Transverse colon (tissue), 4 donors: ENCODE measurements around the gene RGSL1. TPM values are rescaled to one million over a fixed set of nuclear protein-coding genes. Genes with fewer than 3 reads are reported as not detected.
"Not testable (repeated sequence)": the region's sequence is repeated elsewhere in the genome, so short reads cannot be mapped to it uniquely, and the experiment has no call there.

Experiments used
- DNase-seq: peaks from one replicate; pipeline ENCODE4 v3.0.0-alpha.2; 2019
- H3K27ac ChIP-seq, 4 donors: fragments of 200-600 bp; sonication (generic); 2 replicates each; pipeline ENCODE4 v1.5.1; 2016 to 2018; ENCODE audit warnings: inconsistent platforms in 4 of 4
- H3K27me3 ChIP-seq: fragments of 200-600 bp; sonication (generic); 2 replicates; pipeline ENCODE4 v1.5.1; 2017; ENCODE audit warnings: inconsistent platforms
- H3K36me3 ChIP-seq, 4 donors: fragments of 200-600 bp; sonication (generic); 2 replicates each; pipeline ENCODE4 v1.5.1; 2017 to 2019; ENCODE audit warnings: inconsistent platforms in 4 of 4
- H3K4me1 ChIP-seq, 4 donors: fragments of 200-600 bp; sonication (generic); 2 replicates each; pipeline ENCODE4 v1.5.1; 2017 to 2020; ENCODE audit warnings: inconsistent platforms in 4 of 4
- H3K4me3 ChIP-seq, 4 donors: fragments of 200-600 bp; sonication (generic); 1 replicate in 1 of 4; 2 replicates in 3 of 4; pipeline versions ENCODE4 v1.5.1 to v1.6.1; 2017 to 2019; ENCODE audit warnings: inconsistent platforms in 4 of 4
- H3K9me3 ChIP-seq, 2 donors: fragments of 200-600 bp; sonication (generic); 2 replicates each; pipeline ENCODE4 v1.5.1; 2017 to 2019; ENCODE audit warnings: inconsistent platforms in 2 of 2
- EP300 ChIP-seq: sonication (generic); formaldehyde crosslinking; IDR thresholded peaks from one replicate; pipeline ENCODE4 v1.6.1; 2017; ENCODE audit warnings: antibody characterized with exemption, low read depth
- POLR2A ChIP-seq: fragments of 450-650 bp; IDR thresholded peaks from one replicate; pipeline ENCODE4 v1.6.1; 2016; ENCODE audit warnings: antibody characterized with exemption, mild to moderate bottlenecking, moderate library complexity
- POLR2AphosphoS5 ChIP-seq, 3 donors: sonication (generic); formaldehyde crosslinking; IDR thresholded peaks; one replicate each; pipeline ENCODE4 v1.6.1; 2016; ENCODE audit warnings: antibody characterized with exemption in 3 of 3
- WGBS, 2 donors: methylation state at CpG; one replicate each; pipeline ENCODE4 v1.1.5; 2018; ENCODE audit warnings: low coverage in 1 of 2; 5-methylcytosine and 5-hydroxymethylcytosine counted together
- in situ Hi-C, 4 donors: fragments of 200-750 bp; cut with MboI; loops; one replicate each; pipeline versions ENCODE4 v1.15.0 to v1.15.1; 2017; ENCODE audit warnings: low sequenced_read_pairs in 3 of 4, low pct_ligation_motif_present in 1 of 4, low pct_unique_long_range_greater_than_20kb in 1 of 4
- intact Hi-C: fragments of 100-400 bp; cut with DNase I; formaldehyde crosslinking; loops from one replicate; pipeline ENCODE4 v1.15.1; 2023; ENCODE audit warnings: low total_unique reads
- total RNA-seq, 4 donors: library from RNA; depleted of rRNA; stranded (reverse); fragments of >200 nt; gene quantifications; one replicate each; pipeline ENCODE4 v1.1.0, GENCODE V29; 2016
- TF ChIP-seq, protein P1 (sequence below), 5 experiments: fragments of 200-600 bp in 3 of 5; fragments of 450-650 bp in 2 of 5; sonication (generic) in 3 of 5; IDR thresholded peaks; 1 replicate in 2 of 5; 2 replicates in 3 of 5; pipeline ENCODE4 v1.5.1; 2016 to 2017; ENCODE audit warnings: antibody characterized with exemption in 5 of 5, inconsistent platforms in 3 of 5, mild to moderate bottlenecking in 2 of 5, moderate library complexity in 1 of 5

RGSL1 gene
- total RNA-seq, 4 donors from 2014 or later = not detected

DNA sequence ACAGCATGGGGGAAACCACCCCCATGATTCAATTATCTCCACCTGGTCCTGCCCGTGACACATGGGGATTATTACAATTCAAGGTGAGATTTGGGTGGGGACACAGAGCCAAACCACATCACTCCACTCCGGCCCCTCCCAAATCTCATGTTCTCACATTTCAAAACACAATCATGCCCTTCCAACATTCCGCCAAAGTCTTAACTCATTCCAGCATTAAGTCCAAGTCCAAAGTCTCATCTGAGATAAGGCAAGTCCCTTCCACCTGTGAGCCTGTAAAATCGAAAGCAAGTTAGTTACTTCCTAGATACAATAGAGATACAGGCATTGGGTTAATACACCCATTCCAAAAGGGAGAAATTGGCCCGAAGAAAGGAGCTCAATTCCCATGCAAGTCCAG is 78.3 kb downstream of the RGSL1 start:
- H3K4me3 ChIP-seq, H3K27me3 ChIP-seq, in situ Hi-C loops, intact Hi-C loops, H3K4me1 ChIP-seq, H3K36me3 ChIP-seq: not testable (repeated sequence)
- Histone ChIP-seq H3K27ac (peak overlapping the region in 2 of 4 donors; percentile 14 to 37), H3K9me3 (peaks cover 12 to 17% of the 10 kb centered on the region in 2 donors)
- TF ChIP-seq POLR2AphosphoS5 (IDR thresholded peaks at IDR 0.05) = peak in 1 of 3 donors; percentile 28
- DNase-seq = peak; percentile 17
- WGBS, 2 donors = 24 to 58% methylated on average over 3 to 5 of the region's 5 CpGs

DNA sequence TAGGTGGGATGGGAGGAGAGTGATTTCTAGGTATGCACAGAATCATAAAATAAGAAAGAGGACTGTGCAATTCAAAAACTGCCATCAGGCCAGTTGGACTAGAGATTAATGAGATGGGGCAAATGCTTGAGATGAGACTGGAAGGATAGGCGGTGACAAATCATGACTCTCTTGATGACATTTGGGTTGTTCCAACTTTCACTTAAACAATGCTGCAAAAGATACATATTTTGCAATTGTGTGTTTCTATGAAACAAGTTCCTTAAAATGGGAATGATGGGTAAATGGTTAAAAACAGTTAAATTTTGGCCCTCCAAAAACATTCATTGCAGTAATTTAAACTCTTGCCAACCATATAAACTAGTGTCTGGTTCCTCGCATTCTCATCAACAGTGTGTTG is 84.0 kb downstream of the RGSL1 start:
- H3K4me3 ChIP-seq = no peak overlapping the region
- no peaks in the 10 kb centered on the region for H3K27me3 ChIP-seq
- H3K27ac ChIP-seq = no peak overlapping the region
- TF ChIP-seq, protein P1, sequence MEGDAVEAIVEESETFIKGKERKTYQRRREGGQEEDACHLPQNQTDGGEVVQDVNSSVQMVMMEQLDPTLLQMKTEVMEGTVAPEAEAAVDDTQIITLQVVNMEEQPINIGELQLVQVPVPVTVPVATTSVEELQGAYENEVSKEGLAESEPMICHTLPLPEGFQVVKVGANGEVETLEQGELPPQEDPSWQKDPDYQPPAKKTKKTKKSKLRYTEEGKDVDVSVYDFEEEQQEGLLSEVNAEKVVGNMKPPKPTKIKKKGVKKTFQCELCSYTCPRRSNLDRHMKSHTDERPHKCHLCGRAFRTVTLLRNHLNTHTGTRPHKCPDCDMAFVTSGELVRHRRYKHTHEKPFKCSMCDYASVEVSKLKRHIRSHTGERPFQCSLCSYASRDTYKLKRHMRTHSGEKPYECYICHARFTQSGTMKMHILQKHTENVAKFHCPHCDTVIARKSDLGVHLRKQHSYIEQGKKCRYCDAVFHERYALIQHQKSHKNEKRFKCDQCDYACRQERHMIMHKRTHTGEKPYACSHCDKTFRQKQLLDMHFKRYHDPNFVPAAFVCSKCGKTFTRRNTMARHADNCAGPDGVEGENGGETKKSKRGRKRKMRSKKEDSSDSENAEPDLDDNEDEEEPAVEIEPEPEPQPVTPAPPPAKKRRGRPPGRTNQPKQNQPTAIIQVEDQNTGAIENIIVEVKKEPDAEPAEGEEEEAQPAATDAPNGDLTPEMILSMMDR (IDR thresholded peaks at IDR 0.05) = no peak
- TF ChIP-seq EP300 (no peak), POLR2A (no peak), POLR2AphosphoS5 (IDR thresholded peaks at IDR 0.05) (no peak)
- WGBS, 2 donors = 94 to 100% methylated on average over 2 of the region's 2 CpGs
- no peaks in the 10 kb centered on the region for H3K36me3 ChIP-seq
- intact Hi-C loops (no loop called here), in situ Hi-C loops (no loop called here)
- H3K9me3 ChIP-seq = peaks cover 0 to 2% of the 10 kb centered on the region in 2 donors
- no peaks in the 10 kb centered on the region for H3K4me1 ChIP-seq
- DNase-seq = no peak

DNA sequence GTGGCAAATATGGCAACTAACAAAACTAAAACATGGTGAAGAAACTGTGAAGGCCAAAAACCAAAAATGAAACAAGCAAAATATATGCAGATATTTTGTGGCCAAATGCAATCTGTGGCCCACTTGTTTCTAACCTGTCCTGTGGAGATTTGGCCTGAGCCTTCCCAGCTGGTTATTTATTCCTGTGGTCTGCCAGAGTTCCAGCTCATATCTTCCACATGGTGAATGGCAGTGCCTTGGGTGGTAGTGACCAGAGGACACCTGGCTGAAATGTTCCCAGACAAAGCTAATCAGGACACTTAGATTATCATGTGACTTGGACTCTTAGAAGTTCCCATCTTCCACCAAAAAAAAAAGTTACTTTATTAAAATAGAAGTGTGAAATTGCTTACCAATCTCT is 99.4 kb downstream of the RGSL1 start:
- H3K27ac ChIP-seq = no peak overlapping the region
- DNase-seq = no peak
- intact Hi-C loops (no loop called here), in situ Hi-C loops (no loop called here)
- no peak overlapping the region for H3K4me3 ChIP-seq
- H3K27me3 ChIP-seq = peaks cover 7% of the 10 kb centered on the region
- H3K36me3 ChIP-seq = no peaks in the 10 kb centered on the region
- no peaks in the 10 kb centered on the region for H3K4me1 ChIP-seq
- H3K9me3 ChIP-seq = peaks cover 0 to 5% of the 10 kb centered on the region in 2 donors
- TF ChIP-seq, protein P1 (IDR thresholded peaks at IDR 0.05) = no peak
- TF ChIP-seq POLR2A (no peak), POLR2AphosphoS5 (IDR thresholded peaks at IDR 0.05) (no peak), EP300 (no peak)

GRCh38 chr1:182549811-182550210 is 99.9 kb downstream of the RGSL1 start:
- TF ChIP-seq EP300 (no peak), POLR2A (no peak), POLR2AphosphoS5 (IDR thresholded peaks at IDR 0.05) (no peak)
- TF ChIP-seq, protein P1 (IDR thresholded peaks at IDR 0.05) = no peak
- WGBS, 2 donors = 17 to 30% methylated on average over 1 of the region's 1 CpG
- no peak overlapping the region for H3K4me3 ChIP-seq
- no peak overlapping the region for H3K27ac ChIP-seq
- H3K4me1 ChIP-seq = no peaks in the 10 kb centered on the region
- intact Hi-C loops (no loop called here), in situ Hi-C loops (no loop called here)
- H3K36me3 ChIP-seq = no peaks in the 10 kb centered on the region
- H3K27me3 ChIP-seq = peaks cover 7% of the 10 kb centered on the region
- H3K9me3 ChIP-seq = peaks cover 0 to 5% of the 10 kb centered on the region in 2 donors
- DNase-seq = no peak

DNA sequence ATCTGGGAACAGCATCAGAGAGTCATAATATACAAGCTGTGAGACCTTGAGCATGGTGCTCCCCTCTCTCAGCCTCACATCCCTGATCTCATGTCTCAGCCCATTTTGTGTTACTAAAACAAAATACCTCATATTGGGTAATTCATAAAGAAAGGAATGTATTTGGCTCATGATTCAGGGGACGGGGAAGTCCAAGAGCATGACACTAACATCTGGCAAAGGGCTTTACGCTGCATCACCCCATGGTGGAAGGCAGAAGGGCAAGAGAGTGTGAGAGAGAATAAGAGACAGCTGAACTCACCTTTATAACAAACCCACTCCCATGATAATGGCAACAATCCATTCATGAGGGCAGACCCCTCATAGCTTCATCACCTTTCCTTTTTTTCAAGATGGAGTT is 102.6 kb downstream of the RGSL1 start:
- no peaks in the 10 kb centered on the region for H3K36me3 ChIP-seq
- peaks cover 0 to 5% of the 10 kb centered on the region in 2 donors for H3K9me3 ChIP-seq
- H3K4me1 ChIP-seq = no peaks in the 10 kb centered on the region
- H3K27me3 ChIP-seq = no peaks in the 10 kb centered on the region
- H3K4me3 ChIP-seq = no peak overlapping the region
- in situ Hi-C loops = no loop called here
- WGBS, 2 donors = 88 to 100% methylated on average over 2 of the region's 2 CpGs
- DNase-seq = no peak
- intact Hi-C loops = no loop called here
- TF ChIP-seq EP300 = no peak
- no peak for TF ChIP-seq POLR2AphosphoS5 (IDR thresholded peaks at IDR 0.05)
- no peak for TF ChIP-seq POLR2A
- TF ChIP-seq, protein P1 (IDR thresholded peaks at IDR 0.05) = no peak
- no peak overlapping the region for H3K27ac ChIP-seq
